ENCODE results near the gene SLC17A7. TPM values are rescaled to one million over a fixed set of nuclear protein-coding genes. Genes with fewer than 3 reads are reported as not detected.
A peak's percentile ranks its signal among the peaks of the same experiment; 100 is the strongest.

Gene SLC17A7
- total RNA-seq, result 0.07 TPM in 1 of 2 replicates, not detected in the other

- no peak for DNase-seq (ENCODE audit: low read depth)
- H3K4me3 ChIP-seq (ENCODE audit: low read depth, low read length), result no peak within 1 kb of the TSS
- no peak for TF ChIP-seq CTCF (IDR thresholded peaks at IDR 0.05; ENCODE audit: insufficient read depth, low read length, poor library complexity, severe bottlenecking)
- H3K27me3 ChIP-seq (ENCODE audit: control insufficient read depth, insufficient read depth, low read length), result peaks cover 62% of the 10 kb centered on the region
- no peaks in the 10 kb centered on the region for H3K36me3 ChIP-seq (ENCODE audit: control insufficient read depth, insufficient read depth, low read length)
These were observed at the start of gene SLC17A7 for GRCh38 chr19:49441210-49441959. Gene SLC17A7 (minus strand): TSS chr19:49441527. CDS start chr19:49441379, 148 bp downstream.

- Histone ChIP-seq H3K4me3 (ENCODE audit: low read depth, low read length) (no peak overlapping the region), H3K36me3 (ENCODE audit: control insufficient read depth, insufficient read depth, low read length) (peaks cover 11% of the 10 kb centered on the region), H3K27me3 (ENCODE audit: control insufficient read depth, insufficient read depth, low read length) (no peaks in the 10 kb centered on the region)
- DNase-seq (ENCODE audit: low read depth), result no peak
- TF ChIP-seq CTCF (IDR thresholded peaks at IDR 0.05; ENCODE audit: insufficient read depth, low read length, poor library complexity, severe bottlenecking), result no peak
These were observed 49.1 kb upstream of the SLC17A7 start for GRCh38 chr19:49490287-49491029.

DNA sequence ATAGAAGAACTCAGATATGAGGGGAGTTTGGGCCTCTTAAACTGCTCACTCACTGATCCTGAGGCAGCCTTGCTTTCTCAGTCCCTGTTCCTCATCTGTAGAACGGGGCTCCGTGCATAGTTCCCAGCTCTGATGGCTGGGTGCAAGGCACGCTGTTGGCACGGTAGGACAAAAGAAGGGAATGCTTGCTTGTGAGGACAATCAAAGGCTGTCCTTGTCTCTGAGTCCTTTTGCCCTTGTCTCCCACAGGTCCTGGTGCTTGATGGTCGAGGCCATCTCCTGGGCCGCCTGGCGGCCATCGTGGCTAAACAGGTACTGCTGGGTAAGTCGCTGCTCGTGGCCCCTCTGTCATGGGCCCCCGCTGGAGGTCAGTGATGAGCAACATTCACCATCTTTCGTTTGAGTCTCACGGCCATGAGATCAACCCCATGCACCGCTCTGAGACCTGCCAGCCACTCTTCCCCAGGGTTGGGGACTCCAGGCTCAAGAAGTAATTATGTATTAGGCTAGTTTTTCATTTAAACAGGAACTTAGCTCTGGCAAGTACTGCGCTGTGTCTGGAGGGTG is 48.4 kb upstream of the SLC17A7 start:
- peaks cover 11% of the 10 kb centered on the region for H3K36me3 ChIP-seq (ENCODE audit: control insufficient read depth, insufficient read depth, low read length)
- H3K27me3 ChIP-seq (ENCODE audit: control insufficient read depth, insufficient read depth, low read length), result no peaks in the 10 kb centered on the region
- no peak for DNase-seq (ENCODE audit: low read depth)
- TF ChIP-seq CTCF (IDR thresholded peaks at IDR 0.05; ENCODE audit: insufficient read depth, low read length, poor library complexity, severe bottlenecking), result no peak
- H3K4me3 ChIP-seq (ENCODE audit: low read depth, low read length), result peak overlapping the region; percentile 81

GRCh38 chr19:49488863-49489537 is 47.7 kb upstream of the SLC17A7 start:
- TF ChIP-seq CTCF (IDR thresholded peaks at IDR 0.05; ENCODE audit: insufficient read depth, low read length, poor library complexity, severe bottlenecking), result no peak
- H3K4me3 ChIP-seq (ENCODE audit: low read depth, low read length), result peak overlapping the region; percentile 81
- peaks cover 11% of the 10 kb centered on the region for H3K36me3 ChIP-seq (ENCODE audit: control insufficient read depth, insufficient read depth, low read length)
- no peak for DNase-seq (ENCODE audit: low read depth)
- H3K27me3 ChIP-seq (ENCODE audit: control insufficient read depth, insufficient read depth, low read length), result no peaks in the 10 kb centered on the region

DNA sequence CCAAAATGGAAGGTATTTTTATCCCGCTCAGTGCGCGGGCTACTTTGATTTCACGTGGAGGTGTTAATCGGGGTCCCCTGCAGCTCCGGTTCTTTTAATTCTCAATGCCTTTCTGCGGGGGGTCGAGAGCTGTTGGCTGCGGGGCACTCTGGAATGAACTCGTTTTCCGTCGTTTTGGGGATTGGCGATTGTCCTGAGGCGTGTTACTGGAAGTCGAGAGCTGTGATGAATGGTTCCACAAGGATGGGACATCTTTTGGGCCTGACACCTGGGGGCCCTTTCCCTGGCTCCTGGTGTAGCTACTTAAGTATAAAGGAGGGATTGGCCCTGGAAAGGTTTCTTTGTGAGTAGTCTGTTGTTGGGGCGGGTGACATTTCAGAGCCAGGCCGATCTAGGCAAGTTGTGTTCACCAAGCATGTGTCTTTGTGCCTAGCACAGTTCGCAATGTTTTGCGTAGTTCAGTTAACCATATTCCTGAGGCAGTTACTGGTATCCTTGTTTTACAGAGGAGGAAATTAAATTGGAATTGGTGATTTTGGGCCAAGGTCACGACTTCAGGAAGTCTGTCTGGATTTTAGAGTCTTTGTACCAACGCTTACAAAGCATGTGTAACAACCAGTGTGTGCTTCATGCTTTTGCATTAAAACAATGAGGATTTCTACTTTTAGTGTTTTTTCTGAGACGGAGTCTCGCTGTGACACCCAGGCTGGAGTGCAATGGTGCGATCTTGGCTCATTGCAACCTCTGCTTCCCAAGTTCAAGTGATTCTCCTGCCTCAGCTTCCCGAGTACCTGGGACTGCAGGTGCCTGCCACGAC is 46.9 kb upstream of the SLC17A7 start:
- TF ChIP-seq CTCF (IDR thresholded peaks at IDR 0.05; ENCODE audit: insufficient read depth, low read length, poor library complexity, severe bottlenecking), result no peak
- DNase-seq (ENCODE audit: low read depth), result no peak
- peaks cover 11% of the 10 kb centered on the region for H3K36me3 ChIP-seq (ENCODE audit: control insufficient read depth, insufficient read depth, low read length)
- H3K27me3 ChIP-seq (ENCODE audit: control insufficient read depth, insufficient read depth, low read length), result no peaks in the 10 kb centered on the region
- peak overlapping the region; percentile 81 for H3K4me3 ChIP-seq (ENCODE audit: low read depth, low read length)

Measured in kidney epithelial cell (primary cell).